Eye (tissue), 1 donor: ENCODE measurements around the gene MYBPH.

ENCODE experiments used
- DNase-seq: peaks from one replicate; pipeline ENCODE4 v3.0.0-alpha.2; 2015

Gene MYBPH, protein sequence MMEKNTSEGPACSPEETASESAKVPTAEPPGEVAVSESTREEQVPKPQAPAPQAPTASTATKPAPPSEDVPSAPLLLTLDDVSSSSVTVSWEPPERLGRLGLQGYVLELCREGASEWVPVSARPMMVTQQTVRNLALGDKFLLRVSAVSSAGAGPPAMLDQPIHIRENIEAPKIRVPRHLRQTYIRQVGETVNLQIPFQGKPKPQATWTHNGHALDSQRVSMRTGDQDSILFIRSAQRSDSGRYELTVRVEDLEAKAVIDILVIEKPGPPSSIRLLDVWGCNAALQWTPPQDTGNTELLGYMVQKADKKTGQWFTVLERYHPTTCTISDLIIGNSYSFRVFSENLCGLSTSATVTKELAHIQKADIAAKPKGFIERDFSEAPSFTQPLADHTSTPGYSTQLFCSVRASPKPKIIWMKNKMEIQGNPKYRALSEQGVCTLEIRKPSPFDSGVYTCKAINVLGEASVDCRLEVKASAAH

DNA sequence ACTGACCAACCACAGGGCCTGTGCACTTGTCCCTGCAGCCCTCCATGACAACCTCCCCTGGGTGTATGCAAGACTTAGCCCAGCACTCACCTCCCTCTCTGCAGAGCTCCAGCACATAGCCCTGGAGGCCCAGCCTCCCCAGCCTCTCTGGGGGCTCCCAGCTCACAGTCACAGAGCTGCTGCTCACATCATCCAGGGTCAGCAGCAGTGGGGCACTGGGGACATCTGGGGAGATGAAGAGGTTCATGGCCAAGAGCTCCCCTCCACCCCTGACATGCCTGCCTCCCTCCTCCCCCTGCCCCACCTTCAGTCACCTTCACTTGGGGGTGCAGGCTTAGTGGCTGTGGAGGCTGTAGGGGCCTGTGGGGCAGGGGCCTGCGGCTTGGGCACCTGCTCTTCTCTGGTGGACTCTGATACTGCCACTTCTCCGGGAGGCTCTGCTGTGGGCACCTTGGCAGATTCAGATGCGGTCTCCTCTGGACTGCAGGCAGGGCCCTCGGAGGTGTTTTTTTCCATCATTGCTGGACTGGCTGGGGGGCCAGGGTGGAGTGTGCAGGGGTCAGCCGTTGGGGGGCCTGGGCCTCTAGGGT is at the start of gene MYBPH:
MYBPH (minus strand) TSS at position 590 of the 590 bp plus-strand sequence; CDS start at position 519, 71 bp downstream.
- DNase-seq: no peak

DNA sequence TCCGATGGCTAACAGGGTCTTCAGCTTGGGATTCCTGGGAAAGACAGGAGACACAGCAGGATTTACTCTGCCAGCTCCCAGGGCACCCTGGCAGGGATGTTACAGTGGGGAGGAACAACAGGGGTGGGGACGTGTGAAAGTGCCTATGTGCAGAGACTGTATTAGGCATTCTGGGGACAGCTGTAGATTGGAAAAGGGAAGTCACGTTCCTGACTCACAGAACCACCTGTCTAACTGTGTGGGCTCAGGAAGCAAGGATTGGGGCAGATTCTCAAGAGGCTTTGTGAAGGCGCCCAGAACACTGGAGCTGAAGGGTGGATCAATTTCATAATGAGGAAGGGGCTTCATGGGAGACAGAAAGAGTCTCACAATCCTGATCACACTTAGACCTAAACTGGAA is 49.4 kb upstream of the MYBPH start:
- DNase-seq: no peak

DNA sequence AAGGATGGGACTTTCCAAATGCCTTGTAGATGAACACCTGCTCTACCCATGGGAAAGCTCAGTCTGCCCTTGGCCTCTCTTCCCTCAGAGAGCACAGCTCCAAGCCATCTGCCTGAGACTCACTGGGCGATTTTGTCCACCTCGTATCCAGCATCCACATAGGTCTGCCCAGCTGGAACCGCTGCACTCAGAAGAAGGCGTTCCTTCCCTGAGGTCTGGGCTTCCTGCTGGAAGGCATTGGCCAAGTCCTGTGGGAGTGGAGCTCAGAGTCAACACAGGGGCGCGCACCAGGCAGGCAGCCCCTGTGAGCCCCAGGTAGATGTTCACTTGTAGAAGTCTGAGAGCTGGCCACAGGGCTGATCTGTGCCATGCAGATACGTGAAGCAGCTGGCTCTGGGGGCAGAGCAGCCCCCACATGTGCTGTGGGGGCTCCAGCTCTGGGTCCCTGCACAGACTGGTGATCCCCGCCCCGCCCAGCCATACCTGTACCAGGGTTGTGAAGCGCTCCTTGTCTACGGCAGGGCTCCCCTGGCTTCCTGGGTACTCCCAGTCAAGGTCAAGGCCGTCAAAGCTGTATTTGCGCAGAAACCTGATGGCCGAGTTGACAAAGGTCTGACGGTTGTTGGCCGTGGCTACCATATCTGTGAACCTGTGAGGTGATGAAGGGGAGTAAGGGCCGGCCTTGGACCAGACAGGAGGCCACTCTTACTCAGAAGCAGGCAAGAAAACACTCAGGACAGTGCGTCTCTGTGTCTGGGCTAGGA is 47.6 kb upstream of the MYBPH start:
- DNase-seq: no peak

DNA sequence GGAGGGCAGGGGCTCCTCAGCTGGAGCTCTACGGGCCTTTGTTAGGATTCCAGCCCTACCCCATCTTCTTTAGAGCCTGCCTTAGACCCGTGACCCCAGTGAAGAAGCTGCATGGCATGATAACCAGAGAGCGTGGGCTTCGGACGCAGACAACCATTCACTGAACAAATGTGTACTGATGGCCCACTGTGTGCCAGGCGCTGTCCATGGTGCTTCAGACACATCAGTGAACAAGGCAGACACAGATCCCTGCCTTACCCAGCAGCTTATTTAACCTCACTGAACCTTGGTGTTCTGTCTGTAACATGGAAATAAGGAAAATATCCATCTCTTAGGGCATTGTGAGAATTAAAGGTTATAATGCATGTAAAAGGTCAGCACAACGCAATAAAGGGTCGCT is 44.3 kb upstream of the MYBPH start:
- DNase-seq: peak; percentile 28

DNA sequence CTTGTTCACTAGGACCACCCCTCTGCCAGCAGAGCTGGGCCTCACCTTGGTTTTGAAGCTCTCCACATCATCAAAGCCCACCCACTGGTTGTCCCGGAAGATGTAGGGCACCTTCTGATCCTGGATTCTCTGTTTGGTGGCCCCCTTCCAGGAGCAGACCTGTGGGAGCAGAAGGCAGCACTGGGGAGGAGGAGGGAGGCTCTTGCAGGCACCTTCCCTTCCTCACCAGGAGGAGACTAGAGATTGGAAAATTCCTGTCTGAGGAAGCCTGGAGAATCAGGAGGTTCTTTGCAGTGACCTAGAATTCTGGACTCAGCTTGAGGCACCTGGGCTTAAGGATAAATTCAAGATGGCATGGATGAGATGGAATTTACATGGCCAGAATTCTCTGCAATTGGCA is 43.5 kb upstream of the MYBPH start:
- DNase-seq: no peak

DNA sequence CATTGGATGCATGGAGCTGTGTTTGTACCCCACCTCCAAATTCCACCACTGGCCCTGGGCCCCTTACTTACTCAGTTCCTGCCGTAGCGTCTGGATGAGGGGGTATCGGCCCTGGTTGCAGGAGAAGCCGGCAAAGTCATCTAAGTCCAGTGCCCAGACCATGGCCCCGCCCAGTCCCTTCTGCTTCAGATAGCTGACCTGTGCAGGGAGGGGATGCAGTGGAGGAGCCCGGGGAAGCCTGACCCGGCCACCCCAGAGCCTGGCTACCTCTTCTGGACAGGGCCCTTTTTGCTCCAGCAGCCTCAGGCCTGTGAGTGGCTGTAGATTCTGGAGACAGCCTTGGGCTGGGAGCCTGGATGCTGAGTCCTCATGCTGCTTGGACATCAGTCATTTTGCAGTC is 42.0 kb upstream of the MYBPH start:
- DNase-seq: no peak

DNA sequence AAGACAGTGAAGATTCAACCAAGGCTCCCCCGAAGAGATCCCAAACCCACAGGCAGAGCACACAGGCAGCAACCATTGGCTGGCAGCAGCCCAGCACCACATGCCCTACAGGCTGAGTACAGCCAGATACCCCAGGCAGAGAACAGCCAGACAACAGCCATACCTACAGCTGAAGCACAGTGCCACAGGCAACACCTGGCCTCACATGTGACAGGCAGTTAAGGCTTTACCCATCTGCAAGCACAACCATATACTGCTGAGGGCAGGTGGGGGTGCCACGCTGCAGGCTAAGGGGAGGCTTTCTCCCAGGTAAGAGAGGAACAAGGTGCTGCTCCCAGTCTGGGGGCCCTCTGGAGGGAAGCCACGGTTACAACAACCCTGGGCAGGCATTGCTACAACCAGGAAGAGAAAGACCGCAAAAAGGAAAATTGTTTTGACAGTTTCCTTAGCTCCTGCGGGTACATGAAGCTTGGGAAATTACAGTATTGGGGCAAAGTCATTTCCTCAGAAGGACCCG is 41.6 kb upstream of the MYBPH start:
- no peak for DNase-seq

DNA sequence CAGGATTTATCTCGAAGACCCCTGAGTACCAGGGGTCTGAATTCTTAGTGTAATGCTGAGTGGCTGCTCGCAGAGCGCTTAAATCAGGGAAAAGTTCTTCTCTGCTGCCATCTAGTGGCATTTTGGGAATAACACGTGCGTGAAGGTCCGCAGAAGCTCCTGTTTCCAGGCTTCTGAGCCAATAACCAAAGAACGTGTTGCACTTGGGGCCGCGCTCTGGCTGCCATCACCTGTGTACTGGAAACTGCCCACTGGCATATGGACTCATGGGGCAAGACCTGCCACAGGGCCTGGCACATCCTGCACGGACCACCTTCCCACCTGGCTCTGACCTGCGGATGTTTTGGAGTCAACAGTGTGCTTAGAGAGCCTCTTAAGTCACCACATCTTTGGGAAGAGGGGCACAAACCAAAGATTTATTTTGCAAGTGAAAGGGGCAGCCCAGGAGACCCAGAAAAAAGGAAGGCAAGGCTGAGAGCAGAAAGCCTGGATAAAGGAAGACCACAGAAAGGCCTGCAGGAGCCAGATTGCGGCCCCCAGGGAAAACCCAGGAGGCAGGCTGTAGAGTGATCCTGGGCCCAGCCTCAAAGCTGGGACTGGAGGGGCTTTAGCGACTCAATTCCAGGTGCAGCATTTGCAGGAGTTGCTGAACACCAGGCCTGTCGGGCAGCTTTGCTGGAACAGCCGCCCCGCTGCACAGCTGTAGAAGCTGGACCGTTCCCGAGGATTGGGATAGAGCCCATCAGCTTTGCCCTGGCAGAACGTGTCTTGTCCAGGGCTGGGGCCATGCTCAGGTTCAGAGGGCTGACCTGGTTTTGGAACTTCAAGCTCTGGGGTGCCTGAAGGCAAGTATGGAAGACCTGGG is 40.9 kb upstream of the MYBPH start:
- DNase-seq: peak; percentile 96

DNA sequence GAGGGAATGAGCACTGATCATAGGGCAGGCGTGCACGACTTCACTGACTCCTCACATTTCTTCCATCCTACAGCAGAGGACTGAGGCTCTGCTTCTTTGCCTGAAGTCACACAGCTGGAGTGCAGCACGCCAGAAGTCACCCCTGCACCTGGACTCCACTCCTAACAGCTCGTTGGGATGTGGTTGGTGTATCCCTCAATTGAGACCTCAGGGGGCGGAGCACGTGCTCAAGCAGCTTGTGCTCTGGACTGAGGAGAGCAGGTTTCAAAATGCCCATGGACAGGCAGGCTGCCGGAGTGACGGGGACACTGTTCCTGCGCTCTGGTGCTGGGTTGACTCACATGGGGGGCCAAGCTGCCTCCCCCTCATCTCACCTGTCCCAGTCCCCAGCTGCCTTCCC is 39.9 kb upstream of the MYBPH start:
- peak; percentile 20 for DNase-seq

DNA sequence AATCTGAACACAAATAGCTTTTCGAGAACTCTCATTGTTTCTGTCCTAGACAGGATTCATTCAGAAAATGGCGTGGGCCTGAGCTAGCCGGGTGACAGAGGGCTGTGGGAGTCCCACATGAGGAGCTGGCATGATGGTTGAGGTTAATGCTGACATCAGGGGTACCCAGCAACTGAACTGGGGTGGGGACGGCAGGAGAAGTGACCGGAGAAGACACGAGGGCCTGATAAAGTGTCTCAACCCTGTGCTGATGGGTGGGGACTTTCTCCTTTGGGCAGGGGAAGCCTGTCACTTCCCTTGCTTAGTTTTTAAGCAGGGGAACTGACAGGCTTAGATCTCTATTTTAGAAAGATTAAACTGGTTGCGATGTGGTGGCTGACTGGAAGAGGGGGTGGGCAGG is 39.2 kb upstream of the MYBPH start:
- no peak for DNase-seq

DNA sequence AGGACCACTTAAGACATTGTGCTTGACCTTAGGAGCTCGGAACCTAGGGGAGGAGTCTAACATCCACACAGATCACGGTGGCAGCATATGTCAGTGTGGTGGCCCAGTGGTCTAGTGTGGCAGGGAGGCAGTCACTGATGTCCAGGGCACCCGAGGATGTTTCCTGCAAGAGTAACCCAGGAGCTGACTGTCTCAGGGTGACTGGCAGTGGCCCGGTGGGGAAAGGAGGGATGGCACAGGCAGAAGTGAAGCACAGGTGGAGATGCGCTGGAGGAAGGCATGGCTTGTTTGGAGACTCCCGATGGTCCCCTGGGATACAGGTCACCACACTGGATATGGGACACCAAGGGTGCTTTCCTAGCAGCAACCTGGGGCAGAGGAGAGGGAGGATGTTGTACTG is 37.5 kb upstream of the MYBPH start:
- no peak for DNase-seq

DNA sequence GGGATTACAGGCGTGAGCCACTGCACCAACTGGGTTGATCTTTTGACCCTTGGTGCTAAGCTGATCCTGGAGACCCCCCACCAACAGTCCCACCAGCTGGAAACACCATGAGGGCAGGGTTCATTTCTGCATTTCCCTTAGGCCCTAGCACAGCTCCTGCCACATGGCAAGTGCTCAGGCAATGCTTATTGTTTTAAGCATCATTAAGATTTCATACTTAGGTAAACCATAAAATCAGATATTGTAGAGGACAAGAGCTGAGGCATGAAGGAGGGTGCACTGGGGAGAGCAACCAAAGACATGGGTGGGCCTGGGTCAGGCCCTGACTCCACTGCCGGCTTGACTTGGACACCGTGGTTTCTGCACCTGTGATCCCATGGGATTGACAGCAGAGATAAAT is 36.2 kb upstream of the MYBPH start:
- DNase-seq: no peak

DNA sequence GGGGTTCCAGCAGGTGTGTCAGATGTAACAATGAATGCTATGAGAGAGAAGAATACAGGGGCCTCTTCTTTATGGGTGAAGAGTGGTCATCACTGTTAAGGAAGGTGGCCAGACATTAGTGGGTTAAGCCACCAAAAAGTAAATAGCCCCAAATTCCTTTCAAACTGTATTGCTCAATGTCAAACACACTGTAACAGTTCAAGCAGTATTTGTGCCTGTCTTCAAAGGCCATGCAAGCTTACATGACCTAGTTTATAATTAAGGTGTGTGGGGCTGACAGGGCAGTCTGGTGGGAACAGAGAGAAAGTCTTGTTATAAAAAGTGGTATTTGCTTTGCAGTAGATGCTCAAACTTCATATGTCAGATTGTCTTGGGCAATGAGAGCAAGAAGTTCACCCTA is 35.4 kb upstream of the MYBPH start:
- no peak for DNase-seq

DNA sequence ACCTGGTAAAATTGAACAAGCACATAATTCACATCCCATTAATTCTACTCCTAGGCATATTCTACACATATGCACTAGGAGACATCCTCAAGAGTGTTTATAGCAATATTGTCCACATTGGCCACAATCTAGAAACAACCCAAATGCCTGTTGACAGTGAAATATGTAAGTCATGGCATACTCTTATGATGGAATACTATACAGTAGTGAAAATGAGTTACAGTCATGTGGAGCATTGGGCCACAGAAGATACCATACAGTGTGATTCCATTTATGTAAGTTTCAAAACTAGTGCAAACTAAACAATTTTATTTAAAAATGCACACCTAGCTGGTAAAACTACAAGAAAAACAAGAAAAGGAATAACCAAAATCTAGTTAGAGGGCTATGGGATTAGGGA is 34.7 kb upstream of the MYBPH start:
- DNase-seq: no peak

DNA sequence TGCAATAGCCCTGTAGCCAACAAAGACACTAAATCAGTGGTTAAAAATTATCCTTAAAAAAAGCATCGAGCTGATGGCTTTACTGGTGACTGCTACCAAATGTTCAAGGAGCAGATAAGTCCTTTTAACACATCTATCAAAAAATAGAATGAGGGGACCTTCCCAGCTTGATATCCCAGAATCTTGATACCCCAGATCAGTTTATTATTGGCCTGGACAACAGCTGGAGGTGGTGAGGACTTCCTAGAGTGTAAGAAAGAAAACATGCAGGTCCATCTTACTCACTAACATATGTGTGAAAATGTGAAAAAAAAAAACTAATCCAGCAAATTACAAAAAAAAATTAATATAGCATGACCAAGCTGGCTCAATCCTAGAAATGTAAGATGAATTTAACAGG is 32.6 kb upstream of the MYBPH start:
- DNase-seq: no peak

DNA sequence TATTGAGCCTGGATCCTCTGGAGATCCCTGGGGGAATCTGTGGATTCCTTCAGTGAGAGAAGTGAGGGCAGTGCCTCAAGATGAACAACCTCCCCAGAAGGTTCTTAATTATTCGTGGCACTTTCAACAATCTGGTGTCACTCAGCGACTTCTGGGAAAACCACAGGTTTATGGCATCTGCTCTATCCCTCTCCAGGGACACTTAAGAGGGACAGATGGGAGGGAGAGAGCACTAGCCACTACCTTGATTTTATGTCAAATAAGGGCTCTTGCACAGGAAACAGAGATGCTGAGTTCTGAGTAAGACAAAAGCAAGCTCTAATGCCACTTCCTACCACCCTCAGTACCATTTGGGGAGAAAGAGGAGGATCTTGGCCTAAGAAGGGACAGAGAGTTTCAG is 32.1 kb upstream of the MYBPH start:
- DNase-seq: peak; percentile 16

DNA sequence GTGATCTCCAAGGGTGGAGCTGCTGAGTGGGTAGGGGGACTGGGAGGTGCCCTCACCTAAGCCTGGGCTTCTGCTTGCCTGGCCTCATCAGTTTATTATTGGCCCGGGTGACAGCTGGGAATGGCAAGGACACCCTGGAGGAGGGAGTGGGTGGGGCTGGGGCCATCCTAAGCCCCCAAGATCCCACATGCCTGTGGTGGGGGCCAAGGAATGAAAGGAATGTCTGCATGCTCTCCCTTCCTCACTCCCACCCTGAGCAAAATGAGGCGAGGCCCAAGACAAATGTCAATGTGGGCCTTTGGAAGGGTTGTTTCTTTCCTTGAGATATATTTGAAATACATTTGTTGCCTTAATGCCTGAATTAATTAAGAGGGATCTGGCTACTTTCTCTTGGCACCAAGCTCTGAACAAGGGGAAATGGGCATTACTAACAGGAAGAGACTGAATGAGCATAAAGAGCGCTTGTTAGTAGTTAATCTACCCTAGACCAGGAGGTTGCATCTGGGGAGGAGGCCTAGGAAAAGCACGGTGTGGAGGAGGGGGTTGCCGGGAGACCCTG is 30.6 kb upstream of the MYBPH start:
- peak; percentile 26 for DNase-seq

DNA sequence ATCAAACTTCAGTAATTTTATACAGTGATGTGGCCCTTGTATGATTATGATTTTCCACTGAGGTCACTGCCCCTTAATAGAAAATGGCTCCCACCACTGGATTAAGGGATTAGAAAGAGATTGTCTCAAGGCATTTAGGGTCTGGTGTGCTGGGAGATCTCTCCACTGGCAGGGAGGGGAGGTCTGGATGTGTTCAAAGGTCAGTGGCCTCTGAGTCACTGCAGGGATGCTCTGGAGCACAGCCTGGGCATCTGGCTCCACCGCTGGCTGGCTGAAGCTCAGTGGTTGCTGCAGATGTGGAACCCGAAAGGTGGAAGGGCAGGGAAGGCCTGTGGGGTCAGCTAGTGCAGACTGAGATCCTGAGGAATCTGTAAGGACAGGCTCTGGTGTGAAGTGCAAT is 29.1 kb upstream of the MYBPH start:
- no peak for DNase-seq

DNA sequence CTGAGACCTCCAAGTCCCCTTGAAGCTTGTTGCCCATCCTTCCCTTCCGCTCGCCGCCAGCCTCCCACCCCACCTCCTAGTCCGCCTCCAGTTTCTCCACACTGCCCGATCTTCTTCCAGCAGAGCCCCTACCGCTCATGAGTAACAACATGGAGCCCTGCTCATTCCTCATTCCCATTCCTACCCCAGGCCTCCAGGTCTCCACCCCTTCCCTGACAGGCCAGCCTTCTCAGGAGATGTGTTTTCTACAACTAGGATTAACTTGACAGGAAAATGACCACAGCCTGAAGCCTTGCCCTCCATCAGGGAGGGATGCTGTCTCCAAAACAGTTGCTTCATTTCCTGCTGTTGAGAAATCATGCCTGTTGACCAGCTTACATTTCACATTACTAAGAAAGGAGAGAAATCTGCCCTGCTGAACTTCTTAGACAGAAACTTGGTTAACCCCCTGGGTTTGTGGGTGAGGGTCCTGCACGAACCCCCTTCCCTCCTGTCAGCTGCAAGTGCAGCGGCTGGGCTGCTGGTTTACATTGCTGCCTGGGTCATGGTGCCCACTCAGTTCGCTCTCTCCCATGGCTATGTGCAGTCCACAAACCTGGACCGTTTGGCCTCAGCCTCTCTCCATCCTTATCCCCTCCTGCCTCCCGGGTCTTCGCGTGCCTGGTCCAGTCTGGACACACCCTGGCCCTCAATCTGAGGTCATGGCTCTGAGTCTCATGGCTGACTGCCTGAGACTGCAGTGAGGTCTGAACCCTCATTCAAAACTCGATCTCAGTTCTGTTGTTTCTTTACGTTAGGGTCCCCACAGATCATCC is 27.0 kb upstream of the MYBPH start:
- DNase-seq: no peak

DNA sequence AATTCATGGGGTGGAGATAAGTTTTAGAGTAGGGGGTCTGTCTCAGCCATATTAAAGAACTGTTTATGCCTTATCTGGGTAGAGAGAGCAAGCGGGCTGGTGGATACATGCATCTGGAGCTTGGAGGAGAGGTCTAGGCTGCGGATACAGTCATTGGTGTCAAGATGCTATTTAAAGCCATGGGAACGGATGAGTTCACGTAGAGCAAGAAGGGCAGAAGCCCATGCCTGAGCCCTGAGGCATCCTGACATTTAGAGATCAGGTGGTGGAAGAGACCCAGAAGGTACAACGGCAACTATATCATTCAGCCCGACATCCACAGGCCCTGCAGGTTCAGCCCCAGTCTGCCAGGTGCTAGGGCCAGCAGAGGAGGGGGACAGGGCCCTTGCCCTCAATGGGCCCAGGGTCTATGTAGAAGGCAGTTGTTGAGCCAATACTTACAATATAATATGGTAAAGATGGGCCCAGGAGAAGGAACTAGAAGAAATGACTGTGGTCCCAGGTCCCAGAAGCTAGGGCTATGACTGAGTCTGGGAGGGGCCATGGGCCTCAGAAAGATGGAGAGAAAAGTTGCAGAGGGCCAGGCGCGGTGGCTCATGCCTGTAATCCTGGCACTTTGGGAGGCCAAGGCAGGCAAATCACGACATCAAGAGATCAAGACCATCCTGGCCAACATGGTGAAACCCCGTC is 26.0 kb upstream of the MYBPH start:
- DNase-seq: no peak

DNA sequence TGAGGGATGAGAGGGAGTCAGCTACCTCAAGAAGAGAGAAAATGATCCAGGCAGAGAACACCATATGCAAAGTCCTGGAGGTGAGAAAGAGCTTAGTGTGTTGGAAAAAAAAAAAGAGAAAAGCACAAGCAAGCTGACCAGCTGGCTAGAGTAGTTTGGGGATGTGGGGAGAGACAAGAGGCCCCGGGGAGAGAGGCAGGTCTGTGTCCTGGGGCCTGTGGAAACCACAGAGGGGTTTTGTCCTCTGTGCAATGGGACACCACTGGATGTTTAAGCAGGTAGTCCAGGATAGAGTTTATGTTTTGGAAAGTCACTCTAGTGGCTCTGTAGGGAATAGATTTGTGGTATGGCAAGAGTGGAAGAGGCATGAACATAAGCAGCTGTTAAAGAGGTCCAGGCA is 25.3 kb upstream of the MYBPH start:
- DNase-seq: no peak
